ENCODE measurements around the gene SARM1.

GRCh38 chr17:28325211-28325610 is 46.3 kb upstream of the SARM1 start:
- TF ChIP-seq CTCF (IDR thresholded peaks at IDR 0.05) (no peak), POLR2A (IDR thresholded peaks at IDR 0.05) (no peak)

Data from vagina (tissue), 2 donors.